G401 (cell line): ENCODE results near the gene ANXA6. TPM values are rescaled to one million over a fixed set of nuclear protein-coding genes. Genes with fewer than 3 reads are reported as not detected.
"Not testable (repeated sequence)": the region's sequence is repeated elsewhere in the genome, so short reads cannot be mapped to it uniquely, and the experiment has no call there.

Source experiments
- DNase-seq: peaks from one replicate; pipeline ENCODE4 v3.0.0-alpha.2; 2015; ENCODE audit warnings: low spot score
- in situ Hi-C: cut with HindIII; loops from 2 replicates; pipeline ENCODE4 v1.10.0; 2016; ENCODE audit warnings: low sequenced_read_pairs, mixed read lengths
- total RNA-seq: library from RNA; depleted of rRNA; stranded (reverse); fragments of >200 nt; shearing (Covaris generic); gene quantifications from 2 replicates; pipeline ENCODE4 v1.2.3, GENCODE V29; 2014; rRNA removed

Gene ANXA6
- total RNA-seq, result 299 and 371 TPM in 2 replicates

GRCh38 chr5:151157426-151158286 is at the start of gene ANXA6:
Gene ANXA6 (minus strand): TSS chr5:151157779. CDS start chr5:151147901, 9,878 bp downstream.
- DNase-seq, result peak; percentile 92
- in situ Hi-C loops, result no loop called here

- no peak for DNase-seq
- in situ Hi-C loops, result no loop called here
Observed at GRCh38 chr5:151205411-151205810, 47.8 kb upstream of the ANXA6 start.

- in situ Hi-C loops, result no loop called here
Observed at GRCh38 chr5:151204051-151204450, 46.5 kb upstream of the ANXA6 start.

GRCh38 chr5:151202381-151203139 is 45.0 kb upstream of the ANXA6 start:
- DNase-seq, result no peak

More at GRCh38 chr5:151204051-151204450, 46.5 kb upstream of the ANXA6 start:
- DNase-seq, result no peak

GRCh38 chr5:151200913-151201595 is 43.5 kb upstream of the ANXA6 start:
- DNase-seq, result no peak
- in situ Hi-C loops, result no loop called here

More at GRCh38 chr5:151202381-151203139, 45.0 kb upstream of the ANXA6 start:
- in situ Hi-C loops, result no loop called here

GRCh38 chr5:151199581-151200185 is 42.1 kb upstream of the ANXA6 start:
- in situ Hi-C loops, result no loop called here
- DNase-seq, result no peak

GRCh38 chr5:151198861-151199260 is 41.3 kb upstream of the ANXA6 start:
- in situ Hi-C loops, result no loop called here

GRCh38 chr5:151197291-151197600 is 39.7 kb upstream of the ANXA6 start:
- in situ Hi-C loops, DNase-seq: not testable (repeated sequence)

More at GRCh38 chr5:151198861-151199260, 41.3 kb upstream of the ANXA6 start:
- DNase-seq, result no peak

GRCh38 chr5:151196556-151197290 is 39.1 kb upstream of the ANXA6 start:
- DNase-seq, result no peak
- in situ Hi-C loops, result no loop called here

- in situ Hi-C loops, result no loop called here
Observed at GRCh38 chr5:151195622-151196021, 38.0 kb upstream of the ANXA6 start.

GRCh38 chr5:151192626-151193025 is 35.0 kb upstream of the ANXA6 start:
- in situ Hi-C loops, result no loop called here
- DNase-seq, result no peak

More at GRCh38 chr5:151195622-151196021, 38.0 kb upstream of the ANXA6 start:
- no peak for DNase-seq

- in situ Hi-C loops, result no loop called here
Observed at GRCh38 chr5:151191661-151192060, 34.1 kb upstream of the ANXA6 start.

GRCh38 chr5:151189151-151189550 is 31.6 kb upstream of the ANXA6 start:
- no peak for DNase-seq
- in situ Hi-C loops, result no loop called here

More at GRCh38 chr5:151191661-151192060, 34.1 kb upstream of the ANXA6 start:
- no peak for DNase-seq

GRCh38 chr5:151186538-151186937 is 29.0 kb upstream of the ANXA6 start:
- in situ Hi-C loops, result no loop called here
- DNase-seq, result no peak

- no peak for DNase-seq
Observed at GRCh38 chr5:151186052-151186451, 28.5 kb upstream of the ANXA6 start.

GRCh38 chr5:151184316-151185042 is 26.9 kb upstream of the ANXA6 start:
- DNase-seq, result no peak
- in situ Hi-C loops, result no loop called here

More at GRCh38 chr5:151186052-151186451, 28.5 kb upstream of the ANXA6 start:
- in situ Hi-C loops, result no loop called here

- no peak for DNase-seq
Observed at GRCh38 chr5:151183456-151184245, 26.1 kb upstream of the ANXA6 start.

More at GRCh38 chr5:151183456-151184245, 26.1 kb upstream of the ANXA6 start:
- in situ Hi-C loops, result no loop called here
